ENCODE data around the gene AP4M1. TPM values are rescaled to one million over a fixed set of nuclear protein-coding genes. Genes with fewer than 3 reads are reported as not detected.
A peak's percentile ranks its signal among the peaks of the same experiment; 100 is the strongest.

AP4M1 gene
- total RNA-seq, 3 donors from 2014 or later, result 13.8 to 23.3 (median 18.7) TPM

DNA sequence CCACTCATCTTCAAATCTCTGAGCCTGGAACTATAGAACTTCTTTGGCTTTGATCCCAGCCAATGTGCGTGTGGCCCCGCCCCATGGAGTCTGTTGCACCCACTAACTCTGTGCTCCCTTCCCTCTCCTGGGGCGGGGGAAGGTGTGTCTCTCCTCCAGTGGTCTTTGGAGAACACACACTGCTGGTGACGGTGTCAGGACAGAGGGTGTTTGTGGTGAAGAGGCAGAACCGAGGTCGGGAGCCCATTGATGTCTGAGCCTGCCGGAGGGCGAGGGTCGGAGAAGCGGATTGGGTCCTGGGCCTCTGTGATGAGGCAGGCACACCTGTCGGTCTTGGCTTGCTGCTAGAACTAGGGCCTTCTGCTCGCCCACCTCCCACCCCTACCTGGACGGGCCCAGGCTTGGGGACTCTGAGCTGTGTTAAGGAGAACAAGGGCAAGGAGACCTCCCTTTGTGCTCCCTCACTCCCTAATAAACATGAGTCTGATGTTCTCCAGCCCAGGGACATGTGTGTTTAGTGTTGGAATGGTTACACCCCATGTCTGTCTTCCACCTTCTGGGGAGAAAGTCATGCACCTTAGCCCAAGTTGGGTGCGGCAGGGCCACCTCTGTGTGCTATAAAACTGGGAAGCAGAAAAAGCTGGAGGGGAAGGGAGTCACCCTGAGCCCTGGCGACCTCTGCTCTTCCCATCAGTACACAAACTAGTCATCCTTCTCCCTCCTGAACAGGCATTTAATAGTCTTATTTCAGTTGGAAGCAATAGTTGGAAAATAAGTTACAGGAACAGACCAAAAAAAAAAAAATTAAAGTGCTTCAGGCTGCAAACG is 52.5 kb downstream of the AP4M1 start:
- Histone ChIP-seq H3K9me3 (no peaks in the 10 kb centered on the region), H3K27me3 (no peaks in the 10 kb centered on the region), H3K36me3 (no peaks in the 10 kb centered on the region), H3K4me1 (peaks cover 13 to 16% of the 10 kb centered on the region in 2 donors), H3K27ac (peak overlapping the region in 1 of 2 donors; percentile 25), H3K4me3 (no peak overlapping the region)
- intact Hi-C loops (cut with DNase I; ENCODE audit: low total_unique reads), result no loop called here
- DNase-seq (ENCODE audit: low spot score in 2 of 2), result no peak
- TF ChIP-seq POLR2AphosphoS5 (IDR thresholded peaks at IDR 0.05) (no peak), CTCF (IDR thresholded peaks at IDR 0.05) (no peak), POLR2A (IDR thresholded peaks at IDR 0.05) (no peak)

GRCh38 chr7:100154651-100155491 is 53.4 kb downstream of the AP4M1 start:
- TF ChIP-seq POLR2AphosphoS5 (IDR thresholded peaks at IDR 0.05), result no peak
- no peak for TF ChIP-seq POLR2A (IDR thresholded peaks at IDR 0.05)
- H3K9me3 ChIP-seq, result no peaks in the 10 kb centered on the region
- peaks cover 9 to 13% of the 10 kb centered on the region in 2 donors for H3K4me1 ChIP-seq
- intact Hi-C loops (cut with DNase I; ENCODE audit: low total_unique reads), result no loop called here
- H3K27ac ChIP-seq, result peak overlapping the region; percentile 25
- no peaks in the 10 kb centered on the region for H3K27me3 ChIP-seq
- H3K36me3 ChIP-seq, result no peaks in the 10 kb centered on the region
- no peak overlapping the region for H3K4me3 ChIP-seq
- DNase-seq (ENCODE audit: low spot score in 2 of 2), result no peak

DNA sequence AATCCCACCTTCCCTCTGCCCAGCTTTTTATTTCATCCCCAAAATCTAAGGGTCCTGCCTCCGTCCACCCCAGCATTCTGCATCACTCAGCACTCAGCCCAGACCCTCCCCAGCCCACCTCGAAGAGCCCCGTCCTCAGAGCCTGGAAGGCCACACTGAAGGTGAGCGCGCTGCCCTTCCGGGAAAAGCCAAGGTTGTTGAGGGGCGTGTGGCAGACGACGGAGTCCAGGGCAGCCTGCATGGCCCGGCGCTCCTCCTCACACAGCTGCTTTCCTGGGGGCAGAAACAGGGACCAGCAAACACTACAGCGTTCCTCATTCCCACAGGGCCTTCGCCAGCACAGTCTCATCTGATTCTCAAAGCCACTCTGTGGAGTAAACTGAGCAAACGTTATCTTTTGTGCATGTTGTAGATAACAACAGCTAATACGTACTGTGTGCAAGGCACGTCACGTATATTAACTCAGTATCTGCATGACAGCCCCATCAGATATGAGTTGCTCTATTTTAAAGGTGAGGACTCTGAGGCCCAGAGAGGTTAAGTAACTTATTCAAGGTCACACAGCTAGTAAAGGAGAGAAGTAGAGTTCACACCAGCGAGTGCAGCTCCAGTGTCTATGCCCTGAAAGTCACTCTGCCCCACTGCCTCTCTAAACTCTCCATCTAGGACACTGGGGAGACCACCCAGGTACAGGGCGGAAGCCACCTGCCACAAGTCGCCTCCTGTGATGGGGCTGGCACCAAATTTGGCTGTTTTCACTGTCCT is 54.3 kb downstream of the AP4M1 start:
- H3K36me3 ChIP-seq, result no peaks in the 10 kb centered on the region
- H3K27me3 ChIP-seq, result no peaks in the 10 kb centered on the region
- DNase-seq (ENCODE audit: low spot score in 2 of 2), result no peak
- no peak overlapping the region for H3K4me3 ChIP-seq
- no peak for TF ChIP-seq POLR2A (IDR thresholded peaks at IDR 0.05)
- no peak for TF ChIP-seq POLR2AphosphoS5 (IDR thresholded peaks at IDR 0.05)
- no peak overlapping the region for H3K27ac ChIP-seq
- peaks cover 6 to 12% of the 10 kb centered on the region in 2 donors for H3K4me1 ChIP-seq
- no peaks in the 10 kb centered on the region for H3K9me3 ChIP-seq
- intact Hi-C loops (cut with DNase I; ENCODE audit: low total_unique reads), result no loop called here

- Histone ChIP-seq H3K36me3 (no peaks in the 10 kb centered on the region), H3K4me3 (no peak overlapping the region), H3K27me3 (no peaks in the 10 kb centered on the region), H3K27ac (peak overlapping the region; percentile 76 to 86), H3K9me3 (no peaks in the 10 kb centered on the region), H3K4me1 (peaks cover 6 to 12% of the 10 kb centered on the region in 2 donors)
- no peak for DNase-seq (ENCODE audit: low spot score in 2 of 2)
- intact Hi-C loops (cut with DNase I; ENCODE audit: low total_unique reads), result no loop called here
- TF ChIP-seq CTCF (IDR thresholded peaks at IDR 0.05) (no peak), POLR2A (IDR thresholded peaks at IDR 0.05) (no peak), POLR2AphosphoS5 (IDR thresholded peaks at IDR 0.05) (no peak)
Measured at GRCh38 chr7:100156331-100157068, 55.1 kb downstream of the AP4M1 start.

GRCh38 chr7:100157069-100157333 is 55.6 kb downstream of the AP4M1 start:
- Histone ChIP-seq H3K27ac (peak overlapping the region; percentile 76 to 86), H3K36me3 (no peaks in the 10 kb centered on the region), H3K4me1 (peaks cover 6 to 12% of the 10 kb centered on the region in 2 donors), H3K27me3 (no peaks in the 10 kb centered on the region), H3K4me3 (peak overlapping the region in 2 of 3 donors; percentile 85 to 99), H3K9me3 (no peaks in the 10 kb centered on the region)
- TF ChIP-seq POLR2A (IDR thresholded peaks at IDR 0.05) (no peak), CTCF (IDR thresholded peaks at IDR 0.05) (no peak), POLR2AphosphoS5 (IDR thresholded peaks at IDR 0.05) (no peak)
- intact Hi-C loops (cut with DNase I; ENCODE audit: low total_unique reads), result no loop called here
- DNase-seq (ENCODE audit: low spot score in 2 of 2), result no peak

Measured in breast epithelium (tissue), 4 donors.